ENCODE results near the gene GNE.

GNE gene

DNA sequence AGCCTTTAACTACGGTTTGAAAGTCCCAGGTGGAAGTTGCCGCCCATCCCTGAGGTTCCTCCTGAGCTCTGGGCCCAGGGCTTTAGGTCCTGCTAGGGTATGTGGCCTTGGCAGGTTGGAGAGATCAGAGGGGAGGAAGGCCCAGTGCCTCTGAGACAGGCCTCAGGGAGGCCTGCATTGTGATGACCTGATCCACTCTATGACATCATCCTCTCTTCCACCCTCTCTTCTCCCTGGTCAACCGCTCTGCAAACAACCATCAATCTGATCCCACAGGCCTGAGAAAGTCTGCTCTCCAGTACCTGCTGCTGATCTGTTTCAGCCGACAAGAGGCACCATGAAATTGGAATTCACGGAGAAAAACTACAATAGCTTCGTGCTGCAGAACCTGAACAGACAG, 89.1 kb downstream of the GNE start, which contains the start of gene CCIN:
CCIN (plus strand) TSS at position 223 of the 400 bp plus-strand sequence; CDS start at position 338, 115 bp downstream.
- DNase-seq (ENCODE audit: low spot score): no peak

GRCh38 chr9:36166168-36166927, 91.9 kb downstream of the GNE start:
- DNase-seq (ENCODE audit: low spot score): peak; percentile 96

DNA sequence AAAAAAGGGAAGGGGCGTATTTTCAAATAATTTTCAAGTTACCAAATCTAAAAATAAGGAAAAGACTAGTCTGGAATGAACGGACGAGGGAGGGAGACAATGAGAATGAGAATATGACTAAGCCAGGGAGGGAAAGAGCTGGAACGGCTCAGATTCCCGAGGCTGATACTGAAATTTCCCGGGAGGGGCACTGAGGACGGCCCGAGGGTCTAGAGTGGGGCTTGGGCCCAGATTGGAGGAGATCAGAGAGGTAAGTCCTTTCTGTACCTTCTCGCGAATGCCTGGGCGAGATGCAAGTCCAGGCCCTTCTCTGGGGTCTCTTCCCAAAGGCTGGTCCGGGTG, 92.5 kb downstream of the GNE start:
- no peak for DNase-seq (ENCODE audit: low spot score)

- DNase-seq (ENCODE audit: low spot score): no peak
Observed at GRCh38 chr9:36164989-36165388, 93.3 kb downstream of the GNE start.
